IgD-negative memory B cell (primary cell): ENCODE measurements around the gene ABHD12. TPM values are rescaled to one million over a fixed set of nuclear protein-coding genes. Genes with fewer than 3 reads are reported as not detected.
A peak's percentile ranks its signal among the peaks of the same experiment; 100 is the strongest.
"Not testable (repeated sequence)": the region's sequence is repeated elsewhere in the genome, so short reads cannot be mapped to it uniquely, and the experiment has no call there.

Experiments used
- H3K27ac Mint-ChIP-seq, 3 donors: one replicate each; pipeline ENCODE4 v1.8.0; 2020 to 2022; ENCODE audit warnings: mild to moderate bottlenecking in 3 of 3, mixed read lengths in 3 of 3, moderate library complexity in 1 of 3
- H3K27me3 Mint-ChIP-seq: one replicate; pipeline ENCODE4 v1.8.0; 2021; ENCODE audit warnings: mixed read lengths
- H3K36me3 Mint-ChIP-seq: one replicate; pipeline ENCODE4 v1.8.0; 2020; ENCODE audit warnings: mild to moderate bottlenecking, mixed read lengths
- H3K4me1 Mint-ChIP-seq, 3 donors: one replicate each; pipeline ENCODE4 v1.8.0; 2020 to 2022; ENCODE audit warnings: mixed read lengths in 3 of 3, mild to moderate bottlenecking in 1 of 3
- H3K4me3 Mint-ChIP-seq, 4 donors: one replicate each; pipeline ENCODE4 v1.8.0; 2020 to 2022; ENCODE audit warnings: mild to moderate bottlenecking in 4 of 4, mixed read lengths in 4 of 4, moderate library complexity in 3 of 4
- H3K9me3 Mint-ChIP-seq, 3 donors: one replicate each; pipeline ENCODE4 v1.8.0; 2020 to 2021; ENCODE audit warnings: mixed read lengths in 3 of 3, mild to moderate bottlenecking in 1 of 3
- polyA plus RNA-seq: library from polyadenylated mRNA; unstranded; fragments of 300-500 nt; fragmentation: Illumina TruSeq; gene quantifications from one replicate; pipeline ENCODE4 v1.2.3, GENCODE V29; 2021

ABHD12 gene
- 20.3 TPM for polyA plus RNA-seq

GRCh38 chr20:25390538-25391528 lies at the start of gene ABHD12:
Gene ABHD12, minus strand, starts transcription at chr20:25390835. Its CDS starts 132 bp downstream, at chr20:25390703.
- H3K27me3 Mint-ChIP-seq, result peaks cover 4% of the 10 kb centered on the region
- H3K4me1 Mint-ChIP-seq, result peaks cover 17 to 21% (median 17%) of the 10 kb centered on the region in 3 donors
- H3K36me3 Mint-ChIP-seq, result peaks cover 4% of the 10 kb centered on the region
- H3K27ac Mint-ChIP-seq, result peak within 1 kb of the TSS in 2 of 3 donors; percentile 81 to 83
- peak within 1 kb of the TSS; percentile 87 to 95 (median 92) for H3K4me3 Mint-ChIP-seq
- H3K9me3 Mint-ChIP-seq, result no peaks in the 10 kb centered on the region

- peak overlapping the region in 2 of 4 donors; percentile 26 to 56 for H3K4me3 Mint-ChIP-seq
- peaks cover 6 to 7% (median 7%) of the 10 kb centered on the region in 3 donors for H3K4me1 Mint-ChIP-seq
- H3K9me3 Mint-ChIP-seq, result no peaks in the 10 kb centered on the region
- peaks cover 2% of the 10 kb centered on the region for H3K36me3 Mint-ChIP-seq
- H3K27me3 Mint-ChIP-seq, result no peaks in the 10 kb centered on the region
- peak overlapping the region in 1 of 3 donors; percentile 19 for H3K27ac Mint-ChIP-seq
These were observed 48.7 kb upstream of the ABHD12 start for GRCh38 chr20:25439328-25439727.

- peaks cover 2% of the 10 kb centered on the region for H3K36me3 Mint-ChIP-seq
- H3K4me1 Mint-ChIP-seq, result peaks cover 6 to 7% (median 7%) of the 10 kb centered on the region in 3 donors
- no peak overlapping the region for H3K27ac Mint-ChIP-seq
- no peaks in the 10 kb centered on the region for H3K9me3 Mint-ChIP-seq
- H3K27me3 Mint-ChIP-seq, result no peaks in the 10 kb centered on the region
- no peak overlapping the region for H3K4me3 Mint-ChIP-seq
These were observed 46.5 kb upstream of the ABHD12 start for GRCh38 chr20:25437153-25437581.

- H3K27ac Mint-ChIP-seq, result no peak overlapping the region
- no peaks in the 10 kb centered on the region for H3K4me1 Mint-ChIP-seq
- no peaks in the 10 kb centered on the region for H3K27me3 Mint-ChIP-seq
- H3K36me3 Mint-ChIP-seq, result peaks cover 2% of the 10 kb centered on the region
- no peak overlapping the region for H3K4me3 Mint-ChIP-seq
- H3K9me3 Mint-ChIP-seq, result no peaks in the 10 kb centered on the region
These were observed 33.9 kb upstream of the ABHD12 start for GRCh38 chr20:25424536-25424935.

- Mint-ChIP-seq H3K27ac (no peak overlapping the region), H3K4me1 (no peaks in the 10 kb centered on the region), H3K9me3 (no peaks in the 10 kb centered on the region), H3K36me3 (no peaks in the 10 kb centered on the region), H3K27me3 (no peaks in the 10 kb centered on the region), H3K4me3 (no peak overlapping the region)
These were observed 31.4 kb upstream of the ABHD12 start for GRCh38 chr20:25422032-25422431.

GRCh38 chr20:25421102-25421501 lies 30.5 kb upstream of the ABHD12 start:
- Mint-ChIP-seq H3K27me3 (no peaks in the 10 kb centered on the region), H3K4me1 (no peaks in the 10 kb centered on the region), H3K9me3 (no peaks in the 10 kb centered on the region), H3K36me3 (no peaks in the 10 kb centered on the region), H3K27ac (no peak overlapping the region), H3K4me3 (no peak overlapping the region)

- Mint-ChIP-seq H3K4me3 (no peak overlapping the region), H3K9me3 (no peaks in the 10 kb centered on the region), H3K27me3 (no peaks in the 10 kb centered on the region), H3K36me3 (no peaks in the 10 kb centered on the region), H3K4me1 (no peaks in the 10 kb centered on the region), H3K27ac (no peak overlapping the region)
These were observed 28.1 kb upstream of the ABHD12 start for GRCh38 chr20:25418776-25419175.

- Mint-ChIP-seq H3K36me3 (peaks cover 3% of the 10 kb centered on the region), H3K4me3 (peak overlapping the region in 2 of 4 donors; percentile 4 to 58), H3K27ac (no peak overlapping the region), H3K9me3 (peaks cover 0 to 8% (median 4%) of the 10 kb centered on the region in 3 donors), H3K27me3 (no peaks in the 10 kb centered on the region), H3K4me1 (peaks cover 8% of the 10 kb centered on the region in 3 donors)
These were observed 18.3 kb upstream of the ABHD12 start for GRCh38 chr20:25408890-25409289.

GRCh38 chr20:25408170-25408547 lies 17.5 kb upstream of the ABHD12 start:
- peak overlapping the region in 2 of 3 donors; percentile 85 to 96 for H3K27ac Mint-ChIP-seq
- no peaks in the 10 kb centered on the region for H3K27me3 Mint-ChIP-seq
- H3K4me3 Mint-ChIP-seq, result peak overlapping the region; percentile 85 to 97 (median 95)
- peaks cover 5 to 15% (median 9%) of the 10 kb centered on the region in 3 donors for H3K9me3 Mint-ChIP-seq
- H3K36me3 Mint-ChIP-seq, result peaks cover 3% of the 10 kb centered on the region
- peaks cover 8% of the 10 kb centered on the region in 3 donors for H3K4me1 Mint-ChIP-seq

- H3K9me3 Mint-ChIP-seq, result peaks cover 6 to 21% (median 11%) of the 10 kb centered on the region in 3 donors
- H3K27ac Mint-ChIP-seq, result peak within 1 kb of the TSS; percentile 85 to 96 (median 95)
- H3K4me3 Mint-ChIP-seq, result peak within 1 kb of the TSS; percentile 85 to 97 (median 95)
- H3K4me1 Mint-ChIP-seq, result peaks cover 8% of the 10 kb centered on the region in 3 donors
- H3K36me3 Mint-ChIP-seq, result peaks cover 3% of the 10 kb centered on the region
- H3K27me3 Mint-ChIP-seq, result no peaks in the 10 kb centered on the region
These were observed 16.9 kb upstream of the ABHD12 start, which contains the start of gene GINS1 for GRCh38 chr20:25407311-25408169. Gene GINS1, plus strand, starts transcription at chr20:25407673. Its CDS starts 148 bp downstream, at chr20:25407821.

GRCh38 chr20:25402583-25402982 lies 11.9 kb upstream of the ABHD12 start:
- Mint-ChIP-seq H3K9me3 (peaks cover 6 to 24% (median 13%) of the 10 kb centered on the region in 3 donors), H3K27me3 (peaks cover 2% of the 10 kb centered on the region), H3K4me3 (peak overlapping the region in 1 of 4 donors; percentile 55), H3K4me1 (peaks cover 3 to 6% (median 4%) of the 10 kb centered on the region in 3 donors), H3K27ac (no peak overlapping the region), H3K36me3 (peaks cover 3% of the 10 kb centered on the region)

GRCh38 chr20:25400291-25400732 lies 9.7 kb upstream of the ABHD12 start:
- not testable (repeated sequence) for H3K36me3 Mint-ChIP-seq, H3K4me1 Mint-ChIP-seq, H3K27me3 Mint-ChIP-seq, H3K4me3 Mint-ChIP-seq, H3K27ac Mint-ChIP-seq
- H3K9me3 Mint-ChIP-seq, result peaks cover 6 to 24% (median 11%) of the 10 kb centered on the region in 3 donors

- H3K4me3 Mint-ChIP-seq, result peak overlapping the region in 1 of 4 donors; percentile 22
- H3K36me3 Mint-ChIP-seq, result peaks cover 2% of the 10 kb centered on the region
- H3K27ac Mint-ChIP-seq, result no peak overlapping the region
- H3K27me3 Mint-ChIP-seq, result peaks cover 9% of the 10 kb centered on the region
- peaks cover 0 to 6% (median 3%) of the 10 kb centered on the region in 3 donors for H3K4me1 Mint-ChIP-seq
- peaks cover 6 to 17% (median 9%) of the 10 kb centered on the region in 3 donors for H3K9me3 Mint-ChIP-seq
These were observed 8.4 kb upstream of the ABHD12 start for GRCh38 chr20:25399037-25399430.

- peak overlapping the region in 1 of 4 donors; percentile 22 for H3K4me3 Mint-ChIP-seq
- peaks cover 5 to 7% (median 6%) of the 10 kb centered on the region in 3 donors for H3K4me1 Mint-ChIP-seq
- peaks cover 4 to 12% (median 7%) of the 10 kb centered on the region in 3 donors for H3K9me3 Mint-ChIP-seq
- H3K36me3 Mint-ChIP-seq, result peaks cover 1% of the 10 kb centered on the region
- H3K27me3 Mint-ChIP-seq, result peaks cover 10% of the 10 kb centered on the region
- no peak overlapping the region for H3K27ac Mint-ChIP-seq
These were observed 7.9 kb upstream of the ABHD12 start for GRCh38 chr20:25398376-25399036.
